ENCODE measurements around the gene FNBP1. TPM values are rescaled to one million over a fixed set of nuclear protein-coding genes. Genes with fewer than 3 reads are reported as not detected.

FNBP1 gene
- total RNA-seq, 1 donor from 2014 or later, result 12.1 TPM

GRCh38 chr9:130058887-130059286 is 15.9 kb upstream of the FNBP1 start:
- Histone ChIP-seq H3K27me3 (ENCODE audit: control insufficient read depth, insufficient read depth, low read length) (no peaks in the 10 kb centered on the region), H3K36me3 (ENCODE audit: control insufficient read depth, insufficient read depth, low read length) (peaks cover 2% of the 10 kb centered on the region), H3K4me3 (ENCODE audit: low read depth, low read length) (no peak overlapping the region)
- no peak for DNase-seq (ENCODE audit: low read depth)
- no peak for TF ChIP-seq CTCF (IDR thresholded peaks at IDR 0.05; ENCODE audit: insufficient read depth, low read length, poor library complexity, severe bottlenecking)

GRCh38 chr9:130058154-130058553 is 15.2 kb upstream of the FNBP1 start:
- H3K4me3 ChIP-seq (ENCODE audit: low read depth, low read length), result no peak overlapping the region
- H3K27me3 ChIP-seq (ENCODE audit: control insufficient read depth, insufficient read depth, low read length), result no peaks in the 10 kb centered on the region
- peaks cover 2% of the 10 kb centered on the region for H3K36me3 ChIP-seq (ENCODE audit: control insufficient read depth, insufficient read depth, low read length)
- peak; percentile 6 for TF ChIP-seq CTCF (IDR thresholded peaks at IDR 0.05; ENCODE audit: insufficient read depth, low read length, poor library complexity, severe bottlenecking)
- no peak for DNase-seq (ENCODE audit: low read depth)

GRCh38 chr9:130054820-130055219 is 11.8 kb upstream of the FNBP1 start:
- Histone ChIP-seq H3K27me3 (ENCODE audit: control insufficient read depth, insufficient read depth, low read length) (no peaks in the 10 kb centered on the region), H3K4me3 (ENCODE audit: low read depth, low read length) (peak overlapping the region; percentile 86), H3K36me3 (ENCODE audit: control insufficient read depth, insufficient read depth, low read length) (peaks cover 2% of the 10 kb centered on the region)
- TF ChIP-seq CTCF (IDR thresholded peaks at IDR 0.05; ENCODE audit: insufficient read depth, low read length, poor library complexity, severe bottlenecking), result no peak
- no peak for DNase-seq (ENCODE audit: low read depth)

GRCh38 chr9:130054325-130054786 is 11.4 kb upstream of the FNBP1 start:
- Histone ChIP-seq H3K27me3 (ENCODE audit: control insufficient read depth, insufficient read depth, low read length) (no peaks in the 10 kb centered on the region), H3K4me3 (ENCODE audit: low read depth, low read length) (peak overlapping the region; percentile 86), H3K36me3 (ENCODE audit: control insufficient read depth, insufficient read depth, low read length) (peaks cover 2% of the 10 kb centered on the region)
- DNase-seq (ENCODE audit: low read depth), result no peak
- no peak for TF ChIP-seq CTCF (IDR thresholded peaks at IDR 0.05; ENCODE audit: insufficient read depth, low read length, poor library complexity, severe bottlenecking)

GRCh38 chr9:130053504-130054324 is 10.7 kb upstream of the FNBP1 start, which contains the start of gene GPR107:
GPR107 (plus strand) TSS chr9:130053906; CDS start chr9:130053933, 27 bp downstream.
- Histone ChIP-seq H3K27me3 (ENCODE audit: control insufficient read depth, insufficient read depth, low read length) (no peaks in the 10 kb centered on the region), H3K36me3 (ENCODE audit: control insufficient read depth, insufficient read depth, low read length) (peaks cover 1% of the 10 kb centered on the region), H3K4me3 (ENCODE audit: low read depth, low read length) (peak within 1 kb of the TSS; percentile 86)
- TF ChIP-seq CTCF (IDR thresholded peaks at IDR 0.05; ENCODE audit: insufficient read depth, low read length, poor library complexity, severe bottlenecking), result no peak
- no peak for DNase-seq (ENCODE audit: low read depth)
